Endodermal cell (in vitro differentiated cells): Measurements from ENCODE around the gene ADTRP. TPM values are rescaled to one million over a fixed set of nuclear protein-coding genes. Genes with fewer than 3 reads are reported as not detected.

Source experiments
- DNase-seq: peaks from one replicate; pipeline ENCODE4 v3.0.0-alpha.2; 2017
- H3K27ac ChIP-seq: 2 replicates; pipeline ENCODE4 v1.5.1; 2013; ENCODE audit warnings: mild to moderate bottlenecking, low read depth, low read length, moderate library complexity
- H3K27me3 ChIP-seq: 2 replicates; pipeline ENCODE4 v1.6.1; 2013; ENCODE audit warnings: mild to moderate bottlenecking, low read length, moderate library complexity; ENCODE audit not compliant: insufficient read depth, control insufficient read depth, poor library complexity, severe bottlenecking
- H3K36me3 ChIP-seq: 2 replicates; pipeline ENCODE4 v1.7.0; 2013; ENCODE audit warnings: mild to moderate bottlenecking, low read length, moderate library complexity; ENCODE audit not compliant: control insufficient read depth, insufficient read depth
- H3K4me1 ChIP-seq: one replicate; pipeline ENCODE4 v1.7.0; 2013; ENCODE audit warnings: low read length; ENCODE audit not compliant: control insufficient read depth, insufficient read depth
- H3K4me3 ChIP-seq: 2 replicates; pipeline ENCODE4 v1.5.1; 2013; ENCODE audit warnings: mild to moderate bottlenecking, low read length, moderate library complexity
- H3K9ac ChIP-seq: 2 replicates; pipeline ENCODE4 v1.6.1; 2013; ENCODE audit warnings: mild to moderate bottlenecking, low read length, moderate library complexity; ENCODE audit not compliant: poor library complexity, severe bottlenecking; ENCODE audit errors: extremely low read depth
- H3K9me3 ChIP-seq: 2 replicates; pipeline ENCODE4 v1.6.1; 2013; ENCODE audit warnings: mild to moderate bottlenecking, low read length, moderate library complexity; ENCODE audit not compliant: control insufficient read depth
- H3K27ac Mint-ChIP-seq: 2 replicates; pipeline ENCODE4 v1.8.0; 2020; ENCODE audit warnings: mixed read lengths
- H3K27me3 Mint-ChIP-seq: 2 replicates; pipeline ENCODE4 v1.8.0; 2021; ENCODE audit warnings: mild to moderate bottlenecking, mixed read lengths; ENCODE audit not compliant: insufficient read depth
- H3K36me3 Mint-ChIP-seq: 2 replicates; pipeline ENCODE4 v1.8.0; 2020; ENCODE audit warnings: low read depth, mixed read lengths
- H3K4me1 Mint-ChIP-seq: 2 replicates; pipeline ENCODE4 v1.8.0; 2020; ENCODE audit warnings: mixed read lengths
- H3K4me3 Mint-ChIP-seq: 2 replicates; pipeline ENCODE4 v1.8.0; 2020; ENCODE audit warnings: mild to moderate bottlenecking, moderate library complexity, mixed read lengths
- H3K9me3 Mint-ChIP-seq: 2 replicates; pipeline ENCODE4 v1.8.0; 2020; ENCODE audit warnings: mild to moderate bottlenecking, mixed read lengths
- CTCF ChIP-seq: fragments of 200-600 bp; sonication (generic); conservative IDR thresholded peaks from 2 replicates; pipeline ENCODE4 v1.5.0; 2021; ENCODE audit warnings: antibody characterized with exemption, mild to moderate bottlenecking
- WGBS, 2 experiments: methylation state at CpG; one replicate each; pipeline versions ENCODE4 v1.1.5 to v1.1.7; 2013; ENCODE audit warnings: missing lambda C conversion rate in 2 of 2, mixed read lengths in 1 of 2; ENCODE audit not compliant: insufficient coverage in 1 of 2, insufficient read length in 1 of 2; 5-methylcytosine and 5-hydroxymethylcytosine counted together
- total RNA-seq, 2 donors: library from RNA; stranded (reverse); fragmentation: NEBNext Ultra II Directional in 1 of 2; extraction: Animal tissue kit (Norgen Biotek cat#: 25700) in 1 of 2; gene quantifications; 2 replicates in 1 of 2; 3 replicates in 1 of 2; pipeline ENCODE4 v1.2.1, GENCODE V29; 2021

The ADTRP gene
- total RNA-seq, 2 donors from 2014 or later: 0.20 to 0.29 TPM

GRCh38 chr6:11668455-11668854 lies 110.1 kb downstream of the ADTRP start:
- peaks cover 28% of the 10 kb centered on the region for H3K9me3 Mint-ChIP-seq
- Histone ChIP-seq H3K9ac (no peak overlapping the region), H3K4me3 (no peak overlapping the region), H3K9me3 (peaks cover 28% of the 10 kb centered on the region), H3K27me3 (no peaks in the 10 kb centered on the region), H3K36me3 (no peaks in the 10 kb centered on the region), H3K4me1 (no peaks in the 10 kb centered on the region), H3K27ac (no peak overlapping the region)
- WGBS, 2 experiments: 89 to 95% methylated on average over 4 of the region's 4 CpGs
- H3K4me3 Mint-ChIP-seq: no peak overlapping the region
- no peak for DNase-seq
- H3K27me3 Mint-ChIP-seq: no peaks in the 10 kb centered on the region
- no peaks in the 10 kb centered on the region for H3K36me3 Mint-ChIP-seq
- H3K27ac Mint-ChIP-seq: no peak overlapping the region
- no peak for TF ChIP-seq CTCF
- no peaks in the 10 kb centered on the region for H3K4me1 Mint-ChIP-seq

- Mint-ChIP-seq H3K4me3 (no peak overlapping the region), H3K9me3 (peaks cover 28% of the 10 kb centered on the region), H3K27me3 (no peaks in the 10 kb centered on the region), H3K27ac (no peak overlapping the region), H3K36me3 (no peaks in the 10 kb centered on the region), H3K4me1 (no peaks in the 10 kb centered on the region)
- no peaks in the 10 kb centered on the region for H3K27me3 ChIP-seq
- peaks cover 28% of the 10 kb centered on the region for H3K9me3 ChIP-seq
- TF ChIP-seq CTCF: no peak
- 83 to 100% methylated on average over 1 to 2 of the region's 2 CpGs for WGBS, 2 experiments
- H3K4me1 ChIP-seq: no peaks in the 10 kb centered on the region
- DNase-seq: no peak
- peak overlapping the region; percentile 37 for H3K27ac ChIP-seq
- H3K4me3 ChIP-seq: no peak overlapping the region
- no peaks in the 10 kb centered on the region for H3K36me3 ChIP-seq
- no peak overlapping the region for H3K9ac ChIP-seq
Measured at GRCh38 chr6:11667876-11668275, 110.7 kb downstream of the ADTRP start.

GRCh38 chr6:11665604-11666326 lies 112.8 kb downstream of the ADTRP start:
- no peak for TF ChIP-seq CTCF
- no peak overlapping the region for H3K27ac Mint-ChIP-seq
- peaks cover 26% of the 10 kb centered on the region for H3K9me3 ChIP-seq
- no peak overlapping the region for H3K4me3 ChIP-seq
- H3K27me3 ChIP-seq: no peaks in the 10 kb centered on the region
- H3K9me3 Mint-ChIP-seq: peaks cover 26% of the 10 kb centered on the region
- 76 to 100% methylated on average over 1 to 2 of the region's 2 CpGs for WGBS, 2 experiments
- H3K9ac ChIP-seq: no peak overlapping the region
- no peaks in the 10 kb centered on the region for H3K4me1 Mint-ChIP-seq
- no peak overlapping the region for H3K27ac ChIP-seq
- no peaks in the 10 kb centered on the region for H3K36me3 ChIP-seq
- no peaks in the 10 kb centered on the region for H3K27me3 Mint-ChIP-seq
- no peak overlapping the region for H3K4me3 Mint-ChIP-seq
- H3K4me1 ChIP-seq: no peaks in the 10 kb centered on the region
- no peak for DNase-seq
- H3K36me3 Mint-ChIP-seq: no peaks in the 10 kb centered on the region

Other genes with a start within 250 kb of the ADTRP start
- gene TMEM170B, start 241.1 kb downstream of the ADTRP start, total RNA-seq: 1 to 10 TPM; 2.3 to 5.3 TPM
- gene HIVEP1, start 233.5 kb upstream of the ADTRP start, total RNA-seq: 10 to 100 TPM; 33.6 to 35.1 TPM